ENCODE measurements around the gene ACAP2.
A peak's percentile ranks its signal among the peaks of the same experiment; 100 is the strongest.
"Not testable (repeated sequence)": the region's sequence is repeated elsewhere in the genome, so short reads cannot be mapped to it uniquely, and the experiment has no call there.

Gene ACAP2

GRCh38 chr3:195247086-195247862 is 195.5 kb downstream of the ACAP2 start:
- no peak for DNase-seq (ENCODE audit: low read depth in 2 of 2)

GRCh38 chr3:195246581-195246995 is 196.2 kb downstream of the ACAP2 start:
- DNase-seq (ENCODE audit: low read depth in 2 of 2) = no peak

GRCh38 chr3:195245531-195245951 is 197.3 kb downstream of the ACAP2 start:
- DNase-seq (ENCODE audit: low read depth in 2 of 2) = no peak

- DNase-seq (ENCODE audit: low read depth in 2 of 2) = no peak
These were observed 201.0 kb downstream of the ACAP2 start for GRCh38 chr3:195241592-195242355.

- no peak for DNase-seq (ENCODE audit: low read depth in 2 of 2)
These were observed 201.9 kb downstream of the ACAP2 start for GRCh38 chr3:195240939-195241338.

GRCh38 chr3:195240171-195240701 is 202.6 kb downstream of the ACAP2 start:
- no peak for DNase-seq (ENCODE audit: low read depth in 2 of 2)

GRCh38 chr3:195239121-195239520 is 203.7 kb downstream of the ACAP2 start:
- DNase-seq (ENCODE audit: low read depth in 2 of 2) = no peak

- DNase-seq (ENCODE audit: low read depth in 2 of 2) = peak; percentile 42
These were observed 204.2 kb downstream of the ACAP2 start for GRCh38 chr3:195238586-195239118.

GRCh38 chr3:195238081-195238571 is 204.7 kb downstream of the ACAP2 start:
- DNase-seq (ENCODE audit: low read depth in 2 of 2) = no peak

GRCh38 chr3:195236801-195237570 is 205.8 kb downstream of the ACAP2 start:
- DNase-seq (ENCODE audit: low read depth in 2 of 2) = no peak

- DNase-seq (ENCODE audit: low read depth in 2 of 2) = no peak
These were observed 206.6 kb downstream of the ACAP2 start for GRCh38 chr3:195236076-195236798.

- no peak for DNase-seq (ENCODE audit: low read depth in 2 of 2)
These were observed 212.6 kb downstream of the ACAP2 start for GRCh38 chr3:195230244-195230643.

- DNase-seq (ENCODE audit: low read depth in 2 of 2) = not testable (repeated sequence)
These were observed 213.9 kb downstream of the ACAP2 start for GRCh38 chr3:195228886-195229285.

GRCh38 chr3:195227871-195228270 is 214.9 kb downstream of the ACAP2 start:
- DNase-seq (ENCODE audit: low read depth in 2 of 2) = no peak

GRCh38 chr3:195226900-195227447 is 215.8 kb downstream of the ACAP2 start:
- DNase-seq (ENCODE audit: low read depth in 2 of 2) = no peak

GRCh38 chr3:195226445-195226844 is 216.4 kb downstream of the ACAP2 start:
- no peak for DNase-seq (ENCODE audit: low read depth in 2 of 2)

GRCh38 chr3:195224980-195225580 is 217.7 kb downstream of the ACAP2 start:
- no peak for DNase-seq (ENCODE audit: low read depth in 2 of 2)
